Adrenal gland (tissue), 12 donors: ENCODE results near the gene ZMYND15. TPM values are rescaled to one million over a fixed set of nuclear protein-coding genes. Genes with fewer than 3 reads are reported as not detected.

Experiments
- DNase-seq, 7 donors: peaks; one replicate each; pipeline ENCODE4 v3.0.0-alpha.2; 2019 to 2020
- H3K27ac ChIP-seq, 5 donors: fragments of 200-600 bp; sonication (generic) in 4 of 5; 1 replicate in 3 of 5; 2 replicates in 2 of 5; pipeline versions ENCODE4 v1.5.1 to v1.8.0; 2016 to 2020; ENCODE audit warnings: mild to moderate bottlenecking in 1 of 5
- H3K27me3 ChIP-seq: fragments of 200-600 bp; 2 replicates; pipeline ENCODE4 v1.8.0; 2021
- H3K36me3 ChIP-seq, 2 donors: fragments of 200-600 bp; replicated peaks in 1 of 2; 1 replicate in 1 of 2; 2 replicates in 1 of 2; pipeline versions ENCODE4 v1.5.1 to v1.8.0; 2018 to 2022
- H3K4me1 ChIP-seq, 2 donors: fragments of 200-600 bp; replicated peaks in 1 of 2; 1 replicate in 1 of 2; 2 replicates in 1 of 2; pipeline versions ENCODE4 v1.5.1 to v1.8.0; 2018 to 2021
- H3K4me3 ChIP-seq, 4 donors: fragments of 200-600 bp; sonication (generic) in 3 of 4; one replicate each; pipeline ENCODE4 v1.5.1; 2016 to 2018
- H3K9me3 ChIP-seq, 3 donors: fragments of 200-600 bp; sonication (generic) in 1 of 3; replicated peaks in 1 of 3; 1 replicate in 2 of 3; 2 replicates in 1 of 3; pipeline versions ENCODE4 v1.5.1 to v1.8.0; 2016 to 2021
- POLR2A ChIP-seq, 2 donors: fragments of 450-650 bp; IDR thresholded peaks; one replicate each; pipeline ENCODE4 v1.6.1; 2017; ENCODE audit warnings: antibody characterized with exemption in 2 of 2, mild to moderate bottlenecking in 2 of 2, moderate library complexity in 1 of 2
- WGBS, 4 donors: extraction: QIAGEN DNeasy Blood & Tissue Kit in 2 of 4; methylation state at CpG; one replicate each; pipeline versions ENCODE4 v1.1.5 to v1.1.7; 2013 to 2017; 5-methylcytosine and 5-hydroxymethylcytosine counted together
- intact Hi-C, 2 donors: fragments of 100-400 bp; cut with DNase I; formaldehyde crosslinking; loops; one replicate each; pipeline versions ENCODE4 v1.14.1 to v1.15.0; 2022 to 2023
- polyA plus RNA-seq, 3 donors: library from polyadenylated mRNA; stranded (reverse); fragments of 200-250 nt in 2 of 3; fragments of 350-450 nt in 1 of 3; fragmentation: Illumina TruSeq in 1 of 3; extraction: RNeasy Lipid Tissue Mini Kit (QIAGEN cat#74804) in 1 of 3; gene quantifications; one replicate each; pipeline ENCODE4 v1.2.3, GENCODE V29; 2013 to 2014
- total RNA-seq, 9 donors: library from RNA; depleted of rRNA in 4 of 9; stranded (reverse); fragments of >200 nt in 4 of 9; fragments of 120-200 nt in 1 of 9; fragmentation: NEBNext Ultra II Directional in 1 of 9; extraction: Animal tissue kit (Norgen Biotek cat#: 25700) in 1 of 9; gene quantifications; one replicate each; pipeline versions ENCODE4 v1.1.0 to v1.2.4, GENCODE V29; 2013 to 2023
- TF ChIP-seq, protein P1 (sequence below), 6 experiments: fragments of 450-650 bp in 4 of 6; fragments of 200-600 bp in 2 of 6; sonication (generic) in 1 of 6; IDR thresholded peaks; 1 replicate in 5 of 6; 2 replicates in 1 of 6; pipeline versions ENCODE4 v1.5.1 to v1.8.0; 2016 to 2021; ENCODE audit warnings: antibody characterized with exemption in 6 of 6, mild to moderate bottlenecking in 2 of 6, moderate library complexity in 1 of 6
- donor health status: healthy with polysubstance abuse.
- donor health status: Bipolar disorder and iron deficiency.
- donor health status: DM: yes; HTN: yes; CAD: no.
- donor health status: DM: no; HTN: no; CAD: no.
- donor health status: DM: no; HTN: no; CAD: no.
- donor health status: DM: yes; HTN: yes; CAD: no.

The ZMYND15 gene
- total and polyA plus RNA-seq, 12 donors: 0.18 to 8.4 (median 1.7) TPM

- no peaks in the 10 kb centered on the region for H3K27me3 ChIP-seq
- intact Hi-C loops: loop anchor here in 1 of 2 donors (10.0 kb wide), 1 partner anchor 52 kb away; the partner anchor contains the start of genes GLTPD2 and VMO1
- H3K9me3 ChIP-seq: no peaks in the 10 kb centered on the region
- TF ChIP-seq POLR2A (IDR thresholded peaks at IDR 0.05): no peak
- TF ChIP-seq, protein P1, sequence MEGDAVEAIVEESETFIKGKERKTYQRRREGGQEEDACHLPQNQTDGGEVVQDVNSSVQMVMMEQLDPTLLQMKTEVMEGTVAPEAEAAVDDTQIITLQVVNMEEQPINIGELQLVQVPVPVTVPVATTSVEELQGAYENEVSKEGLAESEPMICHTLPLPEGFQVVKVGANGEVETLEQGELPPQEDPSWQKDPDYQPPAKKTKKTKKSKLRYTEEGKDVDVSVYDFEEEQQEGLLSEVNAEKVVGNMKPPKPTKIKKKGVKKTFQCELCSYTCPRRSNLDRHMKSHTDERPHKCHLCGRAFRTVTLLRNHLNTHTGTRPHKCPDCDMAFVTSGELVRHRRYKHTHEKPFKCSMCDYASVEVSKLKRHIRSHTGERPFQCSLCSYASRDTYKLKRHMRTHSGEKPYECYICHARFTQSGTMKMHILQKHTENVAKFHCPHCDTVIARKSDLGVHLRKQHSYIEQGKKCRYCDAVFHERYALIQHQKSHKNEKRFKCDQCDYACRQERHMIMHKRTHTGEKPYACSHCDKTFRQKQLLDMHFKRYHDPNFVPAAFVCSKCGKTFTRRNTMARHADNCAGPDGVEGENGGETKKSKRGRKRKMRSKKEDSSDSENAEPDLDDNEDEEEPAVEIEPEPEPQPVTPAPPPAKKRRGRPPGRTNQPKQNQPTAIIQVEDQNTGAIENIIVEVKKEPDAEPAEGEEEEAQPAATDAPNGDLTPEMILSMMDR (IDR thresholded peaks at IDR 0.05): peak in 5 of 6 experiments; percentile 20 to 35 (median 31)
- H3K4me1 ChIP-seq: peaks cover 0 to 14% of the 10 kb centered on the region in 2 donors
- no peak overlapping the region for H3K4me3 ChIP-seq
- peak overlapping the region in 1 of 5 donors; percentile 76 for H3K27ac ChIP-seq
- no peaks in the 10 kb centered on the region for H3K36me3 ChIP-seq
- DNase-seq: peak in 1 of 7 donors; percentile 51
- 83 to 90% (median 85%) methylated on average over 6 of the region's 6 CpGs for WGBS, 4 donors
These were observed 6.5 kb upstream of the ZMYND15 start for GRCh38 chr17:4733073-4733531.

DNA sequence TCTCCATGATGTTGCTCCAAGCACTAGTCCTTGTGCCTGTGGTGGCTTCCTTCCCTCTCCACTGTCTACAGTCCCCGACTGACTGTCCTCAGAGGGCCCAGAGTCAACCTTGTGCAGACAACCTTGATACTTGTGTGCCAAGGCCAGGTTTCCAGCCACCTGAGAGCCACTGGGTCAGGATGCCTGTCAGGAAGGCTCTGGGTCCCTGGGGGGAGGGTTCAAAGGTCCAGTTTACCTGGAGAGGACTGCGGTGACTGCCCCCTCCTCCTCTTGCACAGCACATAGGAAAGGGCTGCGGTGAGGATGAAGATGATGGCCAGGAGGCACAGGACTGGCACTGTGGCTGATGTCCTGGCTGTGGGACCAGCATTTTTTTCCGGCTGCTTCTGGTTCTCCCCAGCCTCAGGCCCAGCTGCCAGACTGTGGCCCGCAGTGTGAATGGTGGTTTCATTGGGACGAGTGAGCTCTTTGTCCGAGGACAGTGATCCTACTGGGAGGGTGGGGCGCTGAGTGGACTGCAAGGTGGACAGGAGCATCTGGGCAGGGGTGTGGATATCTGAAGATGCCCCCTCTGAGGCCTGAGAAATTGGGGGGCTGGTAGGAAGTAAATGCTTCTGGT lies 4.7 kb upstream of the ZMYND15 start:
- no peak for TF ChIP-seq POLR2A (IDR thresholded peaks at IDR 0.05)
- TF ChIP-seq, protein P1 (IDR thresholded peaks at IDR 0.05): no peak
- intact Hi-C loops: loop anchor here in 1 of 2 donors (10.0 kb wide), 1 partner anchor 50 kb away; the partner anchor contains the start of genes GLTPD2 and VMO1
- 85 to 91% (median 87%) methylated on average over 4 to 8 of the region's 8 CpGs for WGBS, 4 donors
- no peak overlapping the region for H3K4me3 ChIP-seq
- no peaks in the 10 kb centered on the region for H3K9me3 ChIP-seq
- H3K27me3 ChIP-seq: no peaks in the 10 kb centered on the region
- DNase-seq: no peak
- peaks cover 6 to 25% of the 10 kb centered on the region in 2 donors for H3K4me1 ChIP-seq
- no peaks in the 10 kb centered on the region for H3K36me3 ChIP-seq
- H3K27ac ChIP-seq: peak overlapping the region in 1 of 5 donors; percentile 76

GRCh38 chr17:4735876-4736651 lies 3.6 kb upstream of the ZMYND15 start:
- no peaks in the 10 kb centered on the region for H3K36me3 ChIP-seq
- H3K27me3 ChIP-seq: no peaks in the 10 kb centered on the region
- DNase-seq: peak in 4 of 7 donors; percentile 50 to 73 (median 66)
- H3K27ac ChIP-seq: peak overlapping the region in 4 of 5 donors; percentile 12 to 76 (median 38)
- intact Hi-C loops: loop anchor here in 1 of 2 donors (10.0 kb wide), 1 partner anchor 49 kb away; the partner anchor contains the start of genes GLTPD2 and VMO1
- no peak overlapping the region for H3K4me3 ChIP-seq
- peaks cover 6 to 25% of the 10 kb centered on the region in 2 donors for H3K4me1 ChIP-seq
- 58 to 63% (median 61%) methylated on average over 9 of the region's 9 CpGs for WGBS, 4 donors
- no peaks in the 10 kb centered on the region for H3K9me3 ChIP-seq
- no peak for TF ChIP-seq POLR2A (IDR thresholded peaks at IDR 0.05)
- TF ChIP-seq, protein P1 (IDR thresholded peaks at IDR 0.05): no peak
